ENCODE measurements around the gene SH3BP5.

DNA sequence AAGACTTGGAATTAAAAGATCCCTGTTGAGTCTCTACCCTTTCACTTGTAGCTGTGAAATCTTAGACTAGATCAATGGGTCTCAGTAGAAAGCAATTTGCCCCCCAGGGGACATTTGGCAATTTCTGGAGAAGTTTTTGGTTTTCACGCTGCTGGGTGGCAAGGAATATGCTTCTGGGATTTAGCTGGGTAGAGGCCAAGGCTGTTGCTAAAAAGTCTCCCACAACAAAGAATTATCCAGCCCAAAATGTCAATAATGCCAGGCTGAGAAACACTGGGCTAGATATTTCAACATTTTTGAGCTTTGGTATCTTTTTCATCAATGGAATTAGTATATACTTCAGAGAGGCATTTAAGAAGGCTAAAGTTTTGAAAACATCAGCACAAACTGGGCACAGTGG is 117.6 kb downstream of the SH3BP5 start:
- TF ChIP-seq, protein P1, sequence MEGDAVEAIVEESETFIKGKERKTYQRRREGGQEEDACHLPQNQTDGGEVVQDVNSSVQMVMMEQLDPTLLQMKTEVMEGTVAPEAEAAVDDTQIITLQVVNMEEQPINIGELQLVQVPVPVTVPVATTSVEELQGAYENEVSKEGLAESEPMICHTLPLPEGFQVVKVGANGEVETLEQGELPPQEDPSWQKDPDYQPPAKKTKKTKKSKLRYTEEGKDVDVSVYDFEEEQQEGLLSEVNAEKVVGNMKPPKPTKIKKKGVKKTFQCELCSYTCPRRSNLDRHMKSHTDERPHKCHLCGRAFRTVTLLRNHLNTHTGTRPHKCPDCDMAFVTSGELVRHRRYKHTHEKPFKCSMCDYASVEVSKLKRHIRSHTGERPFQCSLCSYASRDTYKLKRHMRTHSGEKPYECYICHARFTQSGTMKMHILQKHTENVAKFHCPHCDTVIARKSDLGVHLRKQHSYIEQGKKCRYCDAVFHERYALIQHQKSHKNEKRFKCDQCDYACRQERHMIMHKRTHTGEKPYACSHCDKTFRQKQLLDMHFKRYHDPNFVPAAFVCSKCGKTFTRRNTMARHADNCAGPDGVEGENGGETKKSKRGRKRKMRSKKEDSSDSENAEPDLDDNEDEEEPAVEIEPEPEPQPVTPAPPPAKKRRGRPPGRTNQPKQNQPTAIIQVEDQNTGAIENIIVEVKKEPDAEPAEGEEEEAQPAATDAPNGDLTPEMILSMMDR (IDR thresholded peaks at IDR 0.05; ENCODE audit: poor library complexity) = no peak
- TF ChIP-seq EZH2 (IDR thresholded peaks at IDR 0.05; ENCODE audit: borderline replicate concordance) = no peak
- no peak for TF ChIP-seq EZH2phosphoT487 (IDR thresholded peaks at IDR 0.05; ENCODE audit: low read depth, severe bottlenecking, unreplicated experiment)

Measured in hepatocyte (in vitro differentiated cells).